H1 (cell line): Measurements from ENCODE around the gene INVS. TPM values are rescaled to one million over a fixed set of nuclear protein-coding genes. Genes with fewer than 3 reads are reported as not detected.

ENCODE experiments used
- ATF2 ChIP-seq: IDR thresholded peaks from 2 replicates; pipeline ENCODE4 v1.6.1; 2012; ENCODE audit warnings: low read length, inconsistent platforms
- CTCF ChIP-seq, 3 experiments: IDR thresholded peaks; 1 replicate in 2 of 3; 2 replicates in 1 of 3; pipeline versions ENCODE4 v1.5.1 to v1.6.1; 2011; ENCODE audit warnings: low read length in 3 of 3, mild to moderate bottlenecking in 3 of 3, inconsistent platforms in 2 of 3, low read depth in 1 of 3, moderate library complexity in 1 of 3; ENCODE audit not compliant: insufficient read depth in 1 of 3; ENCODE audit errors: control extremely low read depth in 1 of 3
- EP300 ChIP-seq, 2 experiments: IDR thresholded peaks; 1 replicate in 1 of 2; 2 replicates in 1 of 2; pipeline ENCODE4 v1.6.1; 2011 to 2012; ENCODE audit warnings: low read depth in 2 of 2, low read length in 2 of 2, mild to moderate bottlenecking in 2 of 2, borderline replicate concordance in 1 of 2, inconsistent platforms in 1 of 2, moderate library complexity in 1 of 2
- JUND ChIP-seq: IDR thresholded peaks from 2 replicates; pipeline ENCODE4 v1.6.1; 2011; ENCODE audit warnings: mild to moderate bottlenecking, improper control_type of control experiment, low read length
- SP1 ChIP-seq: IDR thresholded peaks from 2 replicates; pipeline ENCODE4 v1.6.1; 2011; ENCODE audit warnings: low read depth, low read length
- polyA plus RNA-seq, 7 experiments: library from polyadenylated mRNA; depleted of rRNA in 3 of 7; stranded (reverse) in 5 of 7; unstranded in 2 of 7; fragments of >200 nt in 5 of 7; fragments of 200-250 nt in 2 of 7; gene quantifications; 1 replicate in 5 of 7; 2 replicates in 1 of 7; 4 replicates in 1 of 7; pipeline versions ENCODE4 v1.2.1 to v1.2.3, GENCODE V29; 2011 to 2013; ENCODE audit warnings: missing spikeins in 2 of 7, mixed read lengths in 2 of 7
- total RNA-seq: library from RNA; stranded (reverse); fragmentation: NEBNext Ultra II Directional; extraction: Animal tissue kit (Norgen Biotek cat#: 25700); gene quantifications from 2 replicates; pipeline ENCODE4 v1.2.1, GENCODE V29; 2021

INVS gene
- total and polyA plus RNA-seq, 2 of the 8 experiments (the other 6 are each of a cell fraction or from before 2014, with no cell fraction given), result 4.1 to 6.9 TPM

GRCh38 chr9:100063185-100063584, 35.9 kb upstream of the INVS start (continued):
- TF ChIP-seq CTCF (IDR thresholded peaks at IDR 0.05; ENCODE audit: control extremely low read depth in 1 of 3, insufficient read depth in 1 of 3, low read depth in 1 of 3, low read length in 3 of 3) (no peak), SP1 (no peak), EP300 (IDR thresholded peaks at IDR 0.05; ENCODE audit: borderline replicate concordance in 1 of 2, low read depth in 2 of 2, low read length in 2 of 2) (no peak), ATF2 (no peak), JUND (no peak)
